Upper lobe of left lung (tissue), 4 donors: Measurements from ENCODE around the gene PLAC1.

Experiments
- CTCF ChIP-seq, 6 experiments: fragments of 450-650 bp in 4 of 6; fragments of 200-600 bp in 2 of 6; sonication (generic) in 2 of 6; IDR thresholded peaks; one replicate each; pipeline ENCODE4 v1.5.1; 2016 to 2019; ENCODE audit warnings: antibody characterized with exemption in 6 of 6
- EP300 ChIP-seq, 4 donors: sonication (generic); formaldehyde crosslinking; IDR thresholded peaks; one replicate each; pipeline ENCODE4 v1.5.1; 2017; ENCODE audit warnings: antibody characterized with exemption in 4 of 4, control low read depth in 2 of 4
- POLR2AphosphoS5 ChIP-seq, 2 donors: sonication (generic); formaldehyde crosslinking; IDR thresholded peaks; one replicate each; pipeline ENCODE4 v1.5.1; 2017; ENCODE audit warnings: antibody characterized with exemption in 2 of 2

- no peak for TF ChIP-seq CTCF (IDR thresholded peaks at IDR 0.05)
- no peak for TF ChIP-seq POLR2AphosphoS5 (IDR thresholded peaks at IDR 0.05)
- TF ChIP-seq EP300 (IDR thresholded peaks at IDR 0.05) = no peak
Measured at GRCh38 chrX:134570899-134571298, 87.4 kb downstream of the PLAC1 start.
